Left lobe of liver (tissue), 2 donors: ENCODE measurements around the gene VPS4A. TPM values are rescaled to one million over a fixed set of nuclear protein-coding genes. Genes with fewer than 3 reads are reported as not detected.
"Not testable (repeated sequence)": the region's sequence is repeated elsewhere in the genome, so short reads cannot be mapped to it uniquely, and the experiment has no call there.

Experiments used
- ATAC-seq: fragments of 200-7000 bp; cut with Tn5 transposase; one replicate; pipeline ENCODE4 v1.9.1; 2020; ENCODE audit warnings: mild to moderate bottlenecking, moderate library complexity
- DNase-seq: peaks from one replicate; pipeline ENCODE4 v3.0.0-alpha.2; 2020; ENCODE audit warnings: low spot score
- total RNA-seq: library from RNA; stranded (reverse); gene quantifications from one replicate; pipeline ENCODE4 v1.2.1, GENCODE V29; 2021
- donor health status: DM: no; HTN: no; CAD: no; lungs with moderate emphysema.
- donor health status: DM: no; HTN: yes; CAD: no.

Gene VPS4A
- total RNA-seq: 12.9 TPM

GRCh38 chr16:69310653-69311532 lies at the start of gene VPS4A:
VPS4A (plus strand) TSS chr16:69311350; CDS start chr16:69311512, 162 bp downstream.
- peak; percentile 90 for ATAC-seq
- peak; percentile 97 for DNase-seq

GRCh38 chr16:69266334-69267063 lies 44.7 kb upstream of the VPS4A start:
- ATAC-seq: no peak
- DNase-seq: no peak

- no peak for DNase-seq
- no peak for ATAC-seq
Observed at GRCh38 chr16:69267633-69268032, 43.5 kb upstream of the VPS4A start.

GRCh38 chr16:69270395-69270794 lies 40.8 kb upstream of the VPS4A start:
- ATAC-seq (no peak), DNase-seq (no peak)

- DNase-seq (no peak), ATAC-seq (no peak)
Observed at GRCh38 chr16:69270831-69271230, 40.3 kb upstream of the VPS4A start.

- DNase-seq (no peak), ATAC-seq (no peak)
Observed at GRCh38 chr16:69273009-69273408, 38.1 kb upstream of the VPS4A start.

GRCh38 chr16:69274699-69275235 lies 36.4 kb upstream of the VPS4A start:
- no peak for ATAC-seq
- no peak for DNase-seq

- no peak for DNase-seq
- peak; percentile 41 for ATAC-seq
Observed at GRCh38 chr16:69276148-69277115, 34.7 kb upstream of the VPS4A start.

GRCh38 chr16:69277413-69277812 lies 33.7 kb upstream of the VPS4A start:
- DNase-seq (no peak), ATAC-seq (no peak)

GRCh38 chr16:69283851-69284250 lies 27.3 kb upstream of the VPS4A start:
- ATAC-seq: no peak
- no peak for DNase-seq

GRCh38 chr16:69285240-69285639 lies 25.9 kb upstream of the VPS4A start:
- DNase-seq: no peak
- no peak for ATAC-seq

GRCh38 chr16:69286941-69287713 lies 24.0 kb upstream of the VPS4A start:
- DNase-seq: peak; percentile 69
- ATAC-seq: peak; percentile 88

GRCh38 chr16:69291657-69292056 lies 19.5 kb upstream of the VPS4A start:
- not testable (repeated sequence) for DNase-seq, ATAC-seq

- DNase-seq (no peak), ATAC-seq (no peak)
Observed at GRCh38 chr16:69293401-69293800, 17.7 kb upstream of the VPS4A start.

- ATAC-seq: no peak
- DNase-seq: no peak
Observed at GRCh38 chr16:69294051-69294450, 17.1 kb upstream of the VPS4A start.

GRCh38 chr16:69296771-69297170 lies 14.4 kb upstream of the VPS4A start:
- not testable (repeated sequence) for DNase-seq

GRCh38 chr16:69298261-69298660 lies 12.9 kb upstream of the VPS4A start:
- no peak for DNase-seq
- ATAC-seq: no peak

More at GRCh38 chr16:69296771-69297170, 14.4 kb upstream of the VPS4A start:
- not testable (repeated sequence) for ATAC-seq

GRCh38 chr16:69301187-69301586 lies 10.0 kb upstream of the VPS4A start:
- DNase-seq (no peak), ATAC-seq (no peak)

GRCh38 chr16:69301861-69302260 lies 9.3 kb upstream of the VPS4A start:
- no peak for ATAC-seq
- DNase-seq: no peak

- ATAC-seq (no peak), DNase-seq (no peak)
Observed at GRCh38 chr16:69302301-69302700, 8.8 kb upstream of the VPS4A start.
